HG02759 (cell line): Measurements from ENCODE around the gene UNC5C.

Experiments used
- ATAC-seq: cut with Tn5 transposase; IDR thresholded peaks from one replicate; pipeline ENCODE4 v1.9.1; 2021; ENCODE audit warnings: mild to moderate bottlenecking, moderate library complexity; ENCODE audit not compliant: unreplicated experiment

Gene UNC5C

GRCh38 chr4:95288552-95288951 lies 260.2 kb downstream of the UNC5C start:
- ATAC-seq, result no peak

DNA sequence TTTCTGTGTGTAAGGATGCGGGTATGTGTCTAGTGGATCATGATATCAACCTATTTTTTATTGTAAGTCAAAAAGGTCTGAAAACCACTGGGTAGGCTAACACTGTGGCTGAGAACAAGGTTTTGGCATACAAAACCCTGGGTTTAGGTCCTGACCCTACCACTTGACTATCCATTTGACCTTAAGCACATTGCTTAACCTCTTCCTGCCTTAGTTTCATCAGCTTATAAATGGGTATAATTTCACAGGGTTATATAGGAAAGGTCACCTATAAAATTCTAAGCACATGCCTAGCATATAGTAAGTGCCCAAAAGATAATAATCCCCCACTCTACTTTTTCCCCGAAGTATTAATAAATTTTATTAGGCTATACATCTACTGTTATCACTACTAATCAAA lies 263.0 kb downstream of the UNC5C start:
- no peak for ATAC-seq

DNA sequence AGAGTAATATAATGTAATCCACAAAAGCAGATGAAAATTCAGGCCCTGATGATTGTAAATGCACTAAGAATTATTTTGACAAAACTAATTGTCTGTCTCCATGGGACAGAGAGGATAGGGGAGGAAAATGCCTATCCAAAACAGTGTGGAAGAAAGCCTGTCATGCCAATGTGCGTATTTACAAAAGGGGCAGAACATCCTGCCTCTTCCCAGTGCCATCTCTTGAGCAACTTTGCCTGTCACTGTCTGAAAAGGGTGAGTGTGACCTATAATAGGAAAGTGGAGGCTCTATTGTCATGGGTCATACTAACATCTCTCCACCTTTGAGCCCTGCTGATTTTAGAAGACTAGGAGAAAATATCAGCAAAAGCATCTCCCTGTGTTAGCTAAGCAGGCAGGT lies 264.1 kb downstream of the UNC5C start:
- ATAC-seq, result no peak

DNA sequence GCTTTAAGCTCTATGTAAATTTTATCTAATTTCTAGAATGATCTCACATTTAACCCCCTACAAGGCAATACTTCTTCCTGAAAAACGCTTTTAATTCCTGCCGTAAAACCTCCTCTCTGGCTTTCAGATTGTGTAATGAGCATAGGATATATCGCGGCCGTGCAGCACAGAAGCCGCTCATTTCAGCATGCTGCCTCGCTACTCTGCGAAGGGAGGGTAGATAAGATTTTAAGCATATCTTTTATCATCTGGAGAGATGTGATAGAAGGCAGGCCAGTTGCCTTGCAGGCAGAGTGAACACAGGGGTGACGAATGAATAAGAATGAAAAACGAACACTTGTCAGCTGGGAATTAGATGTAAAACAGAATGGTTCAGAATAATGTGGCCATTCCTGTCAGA lies 265.5 kb downstream of the UNC5C start:
- no peak for ATAC-seq

DNA sequence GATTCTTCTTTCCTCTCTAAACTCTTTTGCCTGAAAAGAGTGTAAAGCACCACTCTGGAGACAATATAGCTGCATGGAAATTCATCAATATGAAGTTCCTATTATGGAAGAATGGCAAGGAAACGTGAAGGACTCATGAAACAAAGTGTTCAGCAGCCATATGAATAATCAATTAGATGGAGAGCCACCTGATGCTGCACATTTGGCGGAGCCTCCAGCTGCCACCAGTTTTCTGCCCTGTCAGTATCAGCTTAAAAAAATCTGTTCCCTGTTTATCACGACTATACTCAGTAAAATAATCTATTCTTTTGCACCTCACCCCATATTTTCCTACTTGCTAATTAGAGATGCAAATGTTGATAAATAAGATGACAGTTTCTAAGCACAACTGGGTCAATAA lies 276.0 kb downstream of the UNC5C start:
- no peak for ATAC-seq

DNA sequence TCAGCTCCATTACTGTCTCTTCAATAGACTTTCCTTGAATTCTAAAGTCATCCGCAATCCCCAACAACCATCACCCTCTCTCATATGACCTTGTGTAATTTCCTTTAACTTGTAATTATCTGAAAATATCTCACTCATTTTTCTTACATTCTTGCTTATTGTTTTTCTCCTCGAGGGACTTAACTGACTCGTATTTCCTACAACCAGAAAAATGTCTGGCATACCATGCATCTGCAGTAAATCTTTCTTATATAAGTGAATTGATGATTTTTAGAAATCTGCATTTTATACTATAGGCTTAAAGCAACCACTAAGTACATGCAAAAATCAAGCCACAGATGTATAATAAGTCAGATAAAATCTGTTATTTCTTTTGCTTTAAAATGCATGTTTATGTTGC lies 276.7 kb downstream of the UNC5C start:
- no peak for ATAC-seq

DNA sequence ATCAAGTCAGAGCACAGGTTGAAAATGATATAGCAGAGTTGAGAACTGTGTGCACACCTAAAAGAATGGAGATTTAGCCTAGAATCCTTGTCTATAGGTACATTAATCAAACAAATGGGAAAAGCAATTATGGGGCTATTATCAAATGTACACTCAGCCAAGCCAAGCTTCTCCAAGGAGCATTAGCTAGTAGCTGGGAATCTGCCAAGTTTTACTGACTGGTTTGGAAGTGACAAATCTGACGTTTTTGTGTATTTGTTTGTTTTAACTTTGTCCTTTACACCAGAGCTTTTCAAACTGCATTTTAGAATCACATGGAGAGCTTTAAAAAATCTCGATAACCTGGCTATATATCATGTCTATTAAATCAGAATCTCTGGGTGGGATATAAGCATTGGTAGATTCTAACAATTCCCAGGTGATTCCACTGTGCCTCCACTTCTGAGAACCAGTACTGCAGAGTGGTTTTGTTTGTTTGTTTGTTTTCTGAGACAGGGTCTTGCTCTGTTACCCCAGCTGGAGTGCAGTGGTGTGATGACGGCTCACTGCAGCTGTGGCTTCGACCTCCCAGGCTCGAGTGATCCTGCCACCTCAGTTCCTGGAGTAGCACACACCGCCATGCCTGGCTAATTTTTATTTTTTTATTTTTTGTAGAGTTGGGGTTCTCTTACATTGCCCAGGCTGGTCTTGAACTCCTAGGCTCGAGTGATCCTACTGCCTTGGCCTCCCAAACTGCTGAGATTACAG lies 279.8 kb downstream of the UNC5C start:
- no peak for ATAC-seq

- ATAC-seq, result no peak
These were observed 281.7 kb downstream of the UNC5C start for GRCh38 chr4:95267081-95267480.

- ATAC-seq, result no peak
These were observed 282.7 kb downstream of the UNC5C start for GRCh38 chr4:95265814-95266740.

GRCh38 chr4:95264843-95265242 lies 283.9 kb downstream of the UNC5C start:
- ATAC-seq, result no peak

DNA sequence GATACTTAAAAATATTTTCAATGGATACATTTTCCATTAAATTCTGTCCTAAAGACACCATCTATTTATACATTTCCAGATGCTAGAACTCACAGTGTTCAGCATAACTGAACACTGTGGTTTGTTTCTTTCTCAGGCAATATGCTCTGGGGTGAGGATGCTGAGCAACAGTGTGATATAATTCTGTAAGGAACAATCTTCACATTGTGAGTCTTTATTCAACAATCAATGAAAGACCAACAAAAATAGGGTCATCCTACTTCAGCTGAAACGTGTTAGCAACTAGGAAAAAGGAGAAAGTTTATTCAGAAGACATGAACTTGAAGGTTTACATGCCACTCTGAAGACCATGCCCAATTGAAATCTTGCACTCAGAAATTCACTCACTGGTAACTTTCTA lies 284.8 kb downstream of the UNC5C start:
- ATAC-seq, result no peak

DNA sequence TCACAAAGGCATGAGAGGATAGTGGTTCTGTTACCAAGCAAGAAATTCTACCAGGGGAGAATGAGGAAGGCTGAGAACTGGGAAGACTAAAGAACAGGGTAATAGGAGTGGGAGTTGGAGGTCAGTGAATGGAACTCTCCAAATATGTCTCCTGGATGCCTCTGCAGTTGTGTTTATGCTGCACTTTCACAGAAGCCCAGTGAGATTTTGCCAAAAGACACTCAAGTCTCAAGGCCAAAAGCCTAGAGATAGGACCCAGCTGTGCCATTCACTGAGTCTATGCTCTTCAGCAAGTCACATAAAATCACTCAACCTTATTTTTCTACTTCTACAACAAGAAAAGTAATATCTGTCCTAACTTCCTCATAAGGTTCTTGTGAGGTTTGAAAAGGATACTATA lies 285.4 kb downstream of the UNC5C start:
- no peak for ATAC-seq

DNA sequence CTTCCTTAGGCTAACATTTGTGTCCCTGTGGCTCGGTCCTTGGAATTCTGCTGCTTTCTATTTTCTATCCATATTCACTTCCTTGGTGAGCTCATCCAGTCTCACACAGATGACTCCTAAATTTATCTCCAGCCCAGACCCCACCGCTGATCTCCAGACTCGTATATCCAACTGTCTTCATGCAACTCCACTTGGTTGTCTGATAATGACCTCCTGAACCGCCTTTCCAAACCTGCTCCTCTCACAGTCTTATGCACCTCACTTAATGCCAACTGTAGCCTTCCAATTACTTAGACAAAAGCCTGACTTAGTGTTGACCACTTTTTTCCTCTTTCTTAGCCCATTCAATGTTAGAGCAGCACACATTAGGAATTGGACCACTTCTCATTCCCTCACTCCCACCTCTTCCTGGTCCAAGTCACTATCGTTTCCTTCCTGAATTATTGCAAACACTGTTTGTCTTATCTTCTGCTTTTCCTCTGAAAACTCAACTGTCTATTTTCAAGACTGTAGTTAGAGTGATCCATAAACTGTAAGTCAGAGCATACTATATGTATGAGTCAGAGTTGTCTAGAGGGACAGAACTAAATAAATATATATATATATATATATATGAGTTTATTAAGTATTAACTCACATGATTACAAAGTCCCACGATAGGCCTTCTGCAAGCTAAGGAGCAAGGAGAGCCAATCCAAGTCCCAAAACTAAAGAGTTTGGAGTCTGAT lies 292.5 kb downstream of the UNC5C start:
- ATAC-seq, result no peak

GRCh38 chr4:95255396-95256107 lies 293.2 kb downstream of the UNC5C start:
- ATAC-seq, result no peak

DNA sequence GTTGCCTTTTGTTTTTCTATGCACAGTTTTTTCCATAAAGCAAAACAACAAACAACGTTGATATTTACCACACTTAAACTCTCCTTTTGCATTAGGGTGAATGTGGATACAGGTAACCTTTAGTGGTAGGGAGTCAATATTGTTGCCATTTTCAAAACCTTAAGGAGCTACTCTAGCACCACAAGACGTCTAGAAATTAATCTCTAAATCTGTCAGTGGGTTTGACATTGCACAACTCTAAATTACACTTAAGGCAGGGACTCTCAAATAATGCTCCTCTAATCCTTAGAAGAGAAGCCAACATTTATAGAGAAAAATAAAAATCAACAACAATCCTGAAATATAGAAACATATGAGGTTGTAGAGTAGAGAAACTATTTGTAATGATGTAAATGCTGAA lies 297.2 kb downstream of the UNC5C start:
- no peak for ATAC-seq

- ATAC-seq, result no peak
These were observed 298.1 kb downstream of the UNC5C start for GRCh38 chr4:95250544-95251137.

- no peak for ATAC-seq
These were observed 299.2 kb downstream of the UNC5C start for GRCh38 chr4:95249426-95250021.

GRCh38 chr4:95248720-95249425 lies 299.9 kb downstream of the UNC5C start:
- no peak for ATAC-seq

- no peak for ATAC-seq
These were observed 304.9 kb downstream of the UNC5C start for GRCh38 chr4:95243892-95244291.
